ENCODE measurements around the gene FOXN3.

FOXN3 gene

GRCh38 chr14:89379891-89380820, 36.9 kb downstream of the FOXN3 start:
- DNase-seq, result no peak

DNA sequence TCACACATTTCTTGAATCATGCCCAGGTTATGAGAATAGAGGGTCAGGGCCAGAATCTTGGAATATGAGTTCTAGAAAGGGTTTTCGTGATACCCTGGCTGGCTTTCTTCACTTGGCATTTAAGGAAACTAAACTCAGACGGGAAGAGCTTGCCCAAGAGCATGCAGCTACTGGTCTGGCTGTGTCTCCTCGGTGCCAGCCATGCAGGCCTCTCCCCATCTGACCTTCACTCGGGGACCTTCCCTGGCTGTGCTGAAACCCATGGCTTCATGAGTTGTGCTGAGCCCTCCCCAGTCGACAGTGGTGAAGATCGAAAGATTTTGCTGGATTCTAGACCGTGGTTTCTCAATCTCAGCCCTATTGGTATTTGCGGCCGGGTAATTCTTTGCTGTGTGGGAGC, 38.0 kb downstream of the FOXN3 start:
- no peak for DNase-seq

GRCh38 chr14:89378119-89378518, 38.9 kb downstream of the FOXN3 start:
- DNase-seq, result peak; percentile 37 to 50

DNA sequence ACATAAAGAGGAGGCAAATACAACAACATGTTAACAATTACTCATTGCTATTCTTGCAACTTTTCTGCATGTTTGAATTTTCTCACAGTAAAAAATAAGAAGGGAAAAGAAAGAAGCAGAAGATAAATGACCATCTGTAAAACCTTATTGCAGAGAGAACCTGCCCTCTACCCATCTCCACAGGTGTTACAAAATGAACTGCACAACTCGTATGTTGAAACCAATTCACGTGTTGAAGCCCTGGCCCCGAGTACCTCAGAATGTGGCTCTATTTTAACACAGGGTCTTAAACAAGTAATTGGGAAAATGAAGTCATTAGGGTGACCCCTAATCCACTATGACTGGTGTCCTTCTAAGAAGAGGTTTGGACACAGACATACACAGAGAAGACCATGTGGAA, 39.5 kb downstream of the FOXN3 start:
- no peak for DNase-seq

GRCh38 chr14:89374908-89375307, 42.1 kb downstream of the FOXN3 start:
- DNase-seq, result no peak

DNA sequence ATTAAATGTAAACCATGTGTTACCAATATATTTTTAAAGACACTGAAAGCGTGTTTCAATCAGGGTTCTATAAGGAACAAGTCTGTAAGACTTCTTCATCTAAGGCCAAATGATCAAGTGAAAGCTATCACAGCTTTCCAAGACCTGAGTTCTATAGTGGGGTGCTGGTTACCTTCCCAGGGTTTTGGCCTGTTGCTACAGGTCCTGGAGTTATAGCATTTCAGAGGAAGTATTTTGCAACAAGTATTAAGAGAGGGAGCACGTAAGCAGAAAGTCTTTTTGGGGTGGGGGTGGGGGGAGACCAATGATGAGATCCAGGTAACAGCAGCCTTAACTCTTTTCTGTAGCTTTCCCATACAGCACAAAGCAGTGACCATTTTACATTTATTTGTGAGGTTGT, 43.8 kb downstream of the FOXN3 start:
- DNase-seq, result no peak

GRCh38 chr14:89372512-89372883, 44.5 kb downstream of the FOXN3 start:
- DNase-seq, result no peak

- no peak for DNase-seq
Observed at GRCh38 chr14:89371585-89372511, 45.2 kb downstream of the FOXN3 start.

- DNase-seq, result no peak
Observed at GRCh38 chr14:89370781-89371180, 46.3 kb downstream of the FOXN3 start.

- DNase-seq, result no peak
Observed at GRCh38 chr14:89370381-89370780, 46.7 kb downstream of the FOXN3 start.

GRCh38 chr14:89369656-89370055, 47.4 kb downstream of the FOXN3 start:
- DNase-seq, result no peak

DNA sequence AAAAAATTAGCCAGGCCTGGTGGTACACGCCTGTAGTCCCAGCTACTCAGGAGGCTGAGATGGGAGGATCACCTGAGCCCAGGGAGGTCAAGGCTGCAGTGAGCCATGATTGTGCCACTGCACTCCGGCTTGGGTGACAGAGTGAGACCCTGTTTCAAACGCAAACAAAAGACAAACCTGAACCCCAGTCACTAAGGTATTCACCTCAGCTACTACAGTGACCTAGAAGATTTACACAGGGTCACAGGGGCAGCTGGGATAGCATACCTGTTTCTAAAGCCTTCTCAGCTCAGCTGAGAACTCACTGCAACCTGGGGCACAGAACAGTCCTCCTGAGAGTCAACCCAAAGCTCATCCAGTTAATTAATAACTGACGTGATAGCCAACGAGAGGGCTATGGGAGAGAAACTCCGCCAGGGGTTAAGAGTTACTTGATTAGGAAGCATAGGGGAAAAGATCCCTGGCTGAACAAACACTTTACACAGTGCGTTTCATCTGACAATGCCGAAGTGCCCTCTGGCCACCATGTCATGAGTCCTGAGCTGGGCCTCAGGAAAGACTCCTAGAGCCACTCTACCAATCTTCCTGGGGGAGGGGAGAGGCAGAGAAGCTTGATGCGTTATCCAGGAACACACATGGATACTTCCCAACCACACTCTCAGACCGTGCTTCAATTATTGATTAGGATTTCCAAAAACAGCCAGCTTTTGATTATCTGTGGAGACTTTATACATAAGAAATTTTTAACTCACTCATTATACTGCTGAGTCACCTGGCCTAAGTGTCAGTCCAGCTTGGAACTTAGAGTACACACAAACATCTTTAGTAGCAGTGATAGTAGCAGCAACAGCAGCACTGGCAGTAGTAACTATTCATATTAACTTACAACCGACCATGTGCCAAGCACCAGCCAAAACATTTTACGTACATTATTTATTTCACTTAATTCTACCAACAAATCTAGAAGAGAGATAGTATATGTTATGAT, 48.2 kb downstream of the FOXN3 start:
- no peak for DNase-seq

DNA sequence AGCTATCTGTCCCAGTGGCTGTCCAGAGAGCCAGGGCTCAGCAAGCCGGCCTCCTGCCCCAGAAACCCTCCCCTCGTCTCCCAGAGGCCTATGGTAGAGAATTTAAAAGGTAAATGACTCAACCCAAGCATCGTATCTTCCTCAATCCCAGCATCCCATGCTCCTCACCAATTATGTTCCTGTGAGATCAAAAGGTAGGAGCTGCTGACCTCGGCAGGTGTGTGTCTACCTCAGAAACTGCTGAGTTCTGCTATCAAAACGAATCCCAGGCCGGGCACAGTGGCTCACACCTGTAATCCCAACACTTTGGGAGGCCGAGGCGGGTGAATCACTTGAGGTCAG, 49.3 kb downstream of the FOXN3 start:
- DNase-seq, result no peak

GRCh38 chr14:89366864-89367778, 49.9 kb downstream of the FOXN3 start:
- DNase-seq, result no peak

GRCh38 chr14:89365061-89365801, 51.8 kb downstream of the FOXN3 start:
- DNase-seq, result peak; percentile 58 to 66

- DNase-seq, result no peak
Observed at GRCh38 chr14:89364316-89364715, 52.7 kb downstream of the FOXN3 start.

- DNase-seq, result no peak
Observed at GRCh38 chr14:89360277-89360676, 56.8 kb downstream of the FOXN3 start.

GRCh38 chr14:89359477-89360222, 57.4 kb downstream of the FOXN3 start:
- no peak for DNase-seq

DNA sequence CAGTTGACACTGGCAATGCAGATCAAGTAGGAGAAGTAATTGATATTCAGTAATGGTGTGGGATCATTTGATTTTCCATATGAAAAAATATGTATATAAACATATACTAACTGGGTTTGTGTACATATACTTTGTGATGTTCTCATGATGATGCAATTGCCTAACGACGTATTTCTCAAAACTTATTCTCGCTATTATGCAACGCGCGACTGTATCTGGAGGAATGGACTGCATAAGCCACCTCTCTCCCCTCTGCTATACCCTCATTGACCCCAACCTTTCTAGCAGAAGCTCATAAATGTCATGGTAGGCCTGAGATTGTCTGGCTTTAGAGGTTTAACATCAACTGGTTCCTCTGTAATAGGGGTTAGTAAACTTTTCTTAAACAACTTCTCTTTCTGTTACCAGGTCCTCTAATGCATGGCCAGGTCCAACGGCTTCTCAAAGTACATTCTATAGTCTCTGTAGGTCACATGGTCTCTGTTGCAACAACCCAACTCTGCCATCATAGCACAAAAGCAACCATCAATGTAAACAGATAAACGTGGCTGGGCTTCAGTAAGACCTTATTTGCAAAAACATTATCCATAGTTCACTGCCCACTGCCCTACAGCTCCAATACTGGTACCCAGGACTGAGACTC, 59.3 kb downstream of the FOXN3 start:
- no peak for DNase-seq

Measured in activated T-cell treated with anti-CD3 and anti-CD28 coated beads, Interleukin-2, amount 50 U/mL, for 48 hours (primary cell).